ENCODE data around the gene ATP1B2. TPM values are rescaled to one million over a fixed set of nuclear protein-coding genes. Genes with fewer than 3 reads are reported as not detected.
A peak's percentile ranks its signal among the peaks of the same experiment; 100 is the strongest.

The ATP1B2 gene
- polyA plus RNA-seq, 3 donors = 0.51 to 2.2 (median 1.5) TPM

- WGBS, 3 donors = 65 to 78% (median 75%) methylated on average over 10 of the region's 10 CpGs
- no peak overlapping the region for H3K27ac ChIP-seq (ENCODE audit: low read depth, low read length)
Observed at GRCh38 chr17:7667656-7668406, 17.1 kb downstream of the ATP1B2 start.

GRCh38 chr17:7668482-7668881 is 17.8 kb downstream of the ATP1B2 start:
- WGBS, 3 donors = 94 to 96% (median 94%) methylated on average over 7 of the region's 7 CpGs
- no peak overlapping the region for H3K27ac ChIP-seq (ENCODE audit: low read depth, low read length)

GRCh38 chr17:7673239-7673638 is 22.5 kb downstream of the ATP1B2 start:
- no peak overlapping the region for H3K27ac ChIP-seq (ENCODE audit: low read depth, low read length)
- WGBS, 3 donors = 93 to 97% (median 93%) methylated on average over 2 of the region's 2 CpGs

- H3K27ac ChIP-seq (ENCODE audit: low read depth, low read length) = no peak overlapping the region
- 91 to 95% (median 92%) methylated on average over 14 of the region's 14 CpGs for WGBS, 3 donors
Observed at GRCh38 chr17:7674934-7675333, 24.2 kb downstream of the ATP1B2 start.

GRCh38 chr17:7676533-7676932 is 25.8 kb downstream of the ATP1B2 start:
- no peak overlapping the region for H3K27ac ChIP-seq (ENCODE audit: low read depth, low read length)
- WGBS, 3 donors = 74 to 90% (median 84%) methylated on average over 5 of the region's 5 CpGs

- no peak overlapping the region for H3K27ac ChIP-seq (ENCODE audit: low read depth, low read length)
- 80 to 82% (median 81%) methylated on average over 10 of the region's 10 CpGs for WGBS, 3 donors
Observed at GRCh38 chr17:7677388-7678067, 26.8 kb downstream of the ATP1B2 start.

- WGBS, 3 donors = 46 to 70% (median 60%) methylated on average over 15 of the region's 15 CpGs
- no peak overlapping the region for H3K27ac ChIP-seq (ENCODE audit: low read depth, low read length)
Observed at GRCh38 chr17:7684851-7685532, 34.3 kb downstream of the ATP1B2 start.

GRCh38 chr17:7685533-7686221 is 35.0 kb downstream of the ATP1B2 start:
- 2 to 9% (median 7%) methylated on average over 44 of the region's 44 CpGs for WGBS, 3 donors
- H3K27ac ChIP-seq (ENCODE audit: low read depth, low read length) = no peak overlapping the region

- H3K27ac ChIP-seq (ENCODE audit: low read depth, low read length) = peak overlapping the region; percentile 98
- WGBS, 3 donors = 0% methylated on average over 30 of the region's 30 CpGs
Observed at GRCh38 chr17:7686222-7687071, 35.7 kb downstream of the ATP1B2 start.

GRCh38 chr17:7687072-7687907 is 36.6 kb downstream of the ATP1B2 start, which contains the start of gene TP53:
Gene TP53, minus strand, starts transcription at chr17:7687490. Its CDS starts 10,896 bp downstream, at chr17:7676594.
- WGBS, 3 donors = 0% methylated on average over 30 of the region's 30 CpGs

GRCh38 chr17:7687908-7688807 is 37.4 kb downstream of the ATP1B2 start, which contains the start of gene WRAP53:
Gene WRAP53, plus strand, starts transcription at chr17:7688477. Its CDS starts 172 bp downstream, at chr17:7688649.
- peak within 1 kb of the TSS; percentile 98 for H3K27ac ChIP-seq (ENCODE audit: low read depth, low read length)
- WGBS, 3 donors = 0% methylated on average over 50 to 51 of the region's 51 CpGs

More at GRCh38 chr17:7687072-7687907, 36.6 kb downstream of the ATP1B2 start, which contains the start of gene TP53:
- H3K27ac ChIP-seq (ENCODE audit: low read depth, low read length) = peak within 1 kb of the TSS; percentile 98

GRCh38 chr17:7688808-7689316 is 38.1 kb downstream of the ATP1B2 start:
- WGBS, 3 donors = 12 to 21% (median 20%) methylated on average over 13 of the region's 13 CpGs
- H3K27ac ChIP-seq (ENCODE audit: low read depth, low read length) = no peak overlapping the region

GRCh38 chr17:7695586-7695985 is 44.9 kb downstream of the ATP1B2 start:
- H3K27ac ChIP-seq (ENCODE audit: low read depth, low read length) = no peak overlapping the region
- WGBS, 3 donors = 86 to 93% (median 93%) methylated on average over 10 of the region's 10 CpGs

- whole genome bisulfite sequencing, 3 donors = 93 to 98% (median 97%) methylated on average over 4 of the region's 4 CpGs
- H3K27ac ChIP-seq (ENCODE audit: low read depth, low read length) = no peak overlapping the region
Observed at GRCh38 chr17:7697828-7698588, 47.3 kb downstream of the ATP1B2 start.

GRCh38 chr17:7700510-7700909 is 49.8 kb downstream of the ATP1B2 start:
- WGBS, 3 donors = 93 to 97% (median 96%) methylated on average over 7 of the region's 7 CpGs
- H3K27ac ChIP-seq (ENCODE audit: low read depth, low read length) = no peak overlapping the region

All from adipose tissue (tissue), 3 donors.